Right hindlimb (tissue), 1 donor: ENCODE measurements around the gene WBP1.

ENCODE experiments used
- DNase-seq: peaks from one replicate; pipeline ENCODE4 v3.0.0-alpha.2; 2018

The WBP1 gene

GRCh38 chr2:74505448-74506246 lies 47.4 kb downstream of the WBP1 start:
- no peak for DNase-seq

- peak; percentile 99 for DNase-seq
Measured at GRCh38 chr2:74507145-74507925, 49.1 kb downstream of the WBP1 start, which contains the start of gene PCGF1. PCGF1 (minus strand) TSS chr2:74507695; CDS start chr2:74507668, 27 bp downstream.

- DNase-seq, result peak; percentile 57
Measured at GRCh38 chr2:74507926-74508520, 49.8 kb downstream of the WBP1 start.

GRCh38 chr2:74510272-74510671 lies 52.0 kb downstream of the WBP1 start:
- DNase-seq, result no peak
